Cardiac fibroblast (primary cell): ENCODE results near the gene VGLL3.
"Not testable (repeated sequence)": the region's sequence is repeated elsewhere in the genome, so short reads cannot be mapped to it uniquely, and the experiment has no call there.

Experiments used
- DNase-seq, 2 donors: peaks; one replicate each; pipeline versions ENCODE4 v3.0.0 to v3.0.0-alpha.2; 2010; ENCODE audit warnings: low read depth in 2 of 2
- H3K4me3 ChIP-seq, 2 donors: replicated peaks in 1 of 2; 1 replicate in 1 of 2; 2 replicates in 1 of 2; pipeline ENCODE4 v1.5.1; 2011; ENCODE audit warnings: low read depth in 2 of 2, low read length in 2 of 2, mild to moderate bottlenecking in 2 of 2, moderate library complexity in 1 of 2
- TF ChIP-seq, protein P1 (sequence below): IDR thresholded peaks from one replicate; pipeline ENCODE4 v1.5.1; 2011; ENCODE audit warnings: low read depth, mild to moderate bottlenecking, low read length, inconsistent platforms

VGLL3 gene

DNA sequence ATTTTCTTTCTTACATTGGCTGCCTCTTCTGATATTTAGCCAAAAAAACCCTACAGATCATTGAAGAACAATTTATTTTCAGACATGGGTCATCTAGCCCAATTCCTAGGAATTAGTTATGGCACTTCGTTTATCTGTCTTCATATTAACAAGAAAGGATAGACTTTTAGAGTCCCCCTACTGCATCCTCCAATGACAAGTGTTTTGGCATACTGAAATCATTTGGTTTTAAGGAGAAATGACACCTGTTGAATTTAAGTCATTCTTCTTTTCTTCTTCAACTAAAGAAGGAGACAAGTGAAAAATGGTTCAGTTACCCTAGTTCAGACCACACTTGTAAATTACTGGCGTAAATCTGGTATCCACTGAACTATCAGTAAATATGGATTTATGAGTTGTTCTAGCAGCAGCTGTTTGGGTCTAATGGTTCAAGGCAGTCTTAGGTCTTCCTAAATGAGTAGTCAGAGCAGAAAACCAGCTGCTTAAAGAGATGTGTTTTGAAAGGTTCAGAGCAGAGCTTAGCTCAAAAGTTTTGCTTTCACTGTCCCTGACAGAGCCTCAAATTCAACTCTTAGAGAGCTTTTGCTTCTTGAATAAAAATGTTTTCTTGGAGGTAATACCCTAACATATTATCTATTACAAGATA lies 5.6 kb downstream of the VGLL3 start:
- no peak overlapping the region for H3K4me3 ChIP-seq
- DNase-seq = peak in 1 of 2 donors; percentile 37
- TF ChIP-seq, protein P1, sequence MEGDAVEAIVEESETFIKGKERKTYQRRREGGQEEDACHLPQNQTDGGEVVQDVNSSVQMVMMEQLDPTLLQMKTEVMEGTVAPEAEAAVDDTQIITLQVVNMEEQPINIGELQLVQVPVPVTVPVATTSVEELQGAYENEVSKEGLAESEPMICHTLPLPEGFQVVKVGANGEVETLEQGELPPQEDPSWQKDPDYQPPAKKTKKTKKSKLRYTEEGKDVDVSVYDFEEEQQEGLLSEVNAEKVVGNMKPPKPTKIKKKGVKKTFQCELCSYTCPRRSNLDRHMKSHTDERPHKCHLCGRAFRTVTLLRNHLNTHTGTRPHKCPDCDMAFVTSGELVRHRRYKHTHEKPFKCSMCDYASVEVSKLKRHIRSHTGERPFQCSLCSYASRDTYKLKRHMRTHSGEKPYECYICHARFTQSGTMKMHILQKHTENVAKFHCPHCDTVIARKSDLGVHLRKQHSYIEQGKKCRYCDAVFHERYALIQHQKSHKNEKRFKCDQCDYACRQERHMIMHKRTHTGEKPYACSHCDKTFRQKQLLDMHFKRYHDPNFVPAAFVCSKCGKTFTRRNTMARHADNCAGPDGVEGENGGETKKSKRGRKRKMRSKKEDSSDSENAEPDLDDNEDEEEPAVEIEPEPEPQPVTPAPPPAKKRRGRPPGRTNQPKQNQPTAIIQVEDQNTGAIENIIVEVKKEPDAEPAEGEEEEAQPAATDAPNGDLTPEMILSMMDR = no peak

DNA sequence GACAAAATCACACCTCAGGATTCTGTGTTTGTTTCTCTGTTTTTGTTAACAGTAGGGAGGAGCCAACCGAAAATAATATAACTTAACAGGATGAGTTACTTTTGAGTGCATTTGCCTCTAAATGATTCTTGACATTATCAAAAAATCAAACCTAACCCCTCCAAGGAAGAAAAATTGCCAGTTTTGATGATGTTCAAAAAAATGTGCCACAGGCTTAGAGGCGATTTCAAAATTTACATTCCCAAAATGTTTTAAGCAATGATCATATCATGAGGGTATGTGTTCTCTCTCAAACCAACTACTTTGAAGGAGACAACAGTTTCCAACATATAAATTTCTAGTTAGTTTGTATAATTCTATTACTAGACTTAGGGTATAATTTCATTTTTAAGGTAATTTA lies 6.7 kb downstream of the VGLL3 start:
- peak; percentile 52 to 79 for DNase-seq
- TF ChIP-seq, protein P1 = no peak
- H3K4me3 ChIP-seq = no peak overlapping the region

GRCh38 chr3:86982883-86983282 lies 8.1 kb downstream of the VGLL3 start:
- no peak overlapping the region for H3K4me3 ChIP-seq
- TF ChIP-seq, protein P1 = no peak
- peak; percentile 94 for DNase-seq

GRCh38 chr3:86978111-86978551 lies 12.8 kb downstream of the VGLL3 start:
- peak; percentile 60 to 61 for DNase-seq
- TF ChIP-seq, protein P1 = no peak
- H3K4me3 ChIP-seq = no peak overlapping the region

- no peak for DNase-seq
- no peak overlapping the region for H3K4me3 ChIP-seq
- TF ChIP-seq, protein P1 = no peak
Observed at GRCh38 chr3:86976219-86976618, 14.7 kb downstream of the VGLL3 start.

GRCh38 chr3:86974177-86974576 lies 16.8 kb downstream of the VGLL3 start:
- DNase-seq = not testable (repeated sequence)

DNA sequence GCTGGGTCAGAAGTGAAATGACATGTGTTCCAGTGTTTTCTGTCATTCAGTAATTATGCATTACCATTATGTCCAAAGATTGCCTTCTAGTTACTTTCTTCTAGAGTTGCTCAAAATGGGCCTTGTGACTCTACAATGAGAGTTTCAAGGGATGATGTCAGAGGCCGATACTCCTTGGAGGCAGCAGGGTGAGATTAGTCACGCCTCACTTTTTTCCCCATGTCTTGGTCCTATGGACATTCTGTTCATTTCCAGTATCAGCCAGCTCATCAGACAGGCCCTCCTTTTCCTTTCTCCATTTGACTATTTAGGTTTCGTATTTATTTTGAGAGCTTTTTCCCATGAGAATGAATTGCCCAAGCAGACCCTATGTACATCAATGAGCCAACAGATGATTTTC lies 17.5 kb downstream of the VGLL3 start:
- TF ChIP-seq, protein P1 = no peak

More at GRCh38 chr3:86974177-86974576, 16.8 kb downstream of the VGLL3 start:
- H3K4me3 ChIP-seq = not testable (repeated sequence)

More for the DNA sequence above, 17.5 kb downstream of the VGLL3 start:
- DNase-seq = peak; percentile 89 to 99
- H3K4me3 ChIP-seq = no peak overlapping the region
